GM21786 (cell line): ENCODE measurements around the gene PSORS1C2.

Source experiments
- ATAC-seq: cut with Tn5 transposase; IDR thresholded peaks from one replicate; pipeline ENCODE4 v1.9.1; 2021; ENCODE audit not compliant: unreplicated experiment

Gene PSORS1C2

DNA sequence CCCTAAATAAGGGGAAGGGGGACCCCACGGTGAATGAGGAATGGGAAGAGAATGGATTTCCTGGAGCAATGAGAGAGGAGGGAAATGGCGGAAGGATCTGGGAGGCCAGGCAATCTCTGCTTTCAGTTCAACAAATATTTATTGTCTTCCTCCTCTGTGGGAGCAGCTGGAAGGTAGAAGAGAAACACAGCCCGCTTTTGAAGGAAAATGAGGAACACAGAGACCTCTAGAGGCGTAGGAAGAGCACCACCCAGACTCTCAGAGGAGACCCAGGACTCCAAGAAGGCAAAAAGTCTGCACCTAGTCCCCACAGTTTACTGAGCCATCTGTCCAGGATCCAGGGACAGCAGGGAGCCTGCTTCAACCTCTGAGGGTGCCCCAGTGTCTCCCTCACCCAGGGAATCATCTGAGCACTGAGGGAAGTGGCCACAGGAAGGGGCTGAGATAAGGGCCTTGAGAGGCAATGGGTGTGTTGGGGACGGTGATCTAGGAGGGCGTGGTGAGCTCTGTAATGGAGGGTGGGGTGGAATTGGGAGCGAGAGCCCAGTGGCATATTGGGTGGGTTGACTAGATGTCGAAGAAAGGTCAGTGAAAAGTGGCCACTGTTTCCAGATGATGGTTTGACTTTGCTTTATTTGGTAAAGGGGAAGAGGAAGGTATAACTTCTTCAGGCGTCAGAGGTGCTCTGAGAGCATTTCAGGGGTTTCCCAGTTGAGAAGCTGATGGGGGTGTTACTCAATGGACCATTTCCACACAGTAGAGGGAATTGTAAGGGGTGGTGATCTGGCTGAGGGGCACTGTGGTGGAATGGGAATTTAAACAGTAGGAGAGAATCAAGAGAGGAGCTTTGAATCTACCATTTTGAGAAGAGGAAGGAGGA lies 23.7 kb downstream of the PSORS1C2 start:
- no peak for ATAC-seq

DNA sequence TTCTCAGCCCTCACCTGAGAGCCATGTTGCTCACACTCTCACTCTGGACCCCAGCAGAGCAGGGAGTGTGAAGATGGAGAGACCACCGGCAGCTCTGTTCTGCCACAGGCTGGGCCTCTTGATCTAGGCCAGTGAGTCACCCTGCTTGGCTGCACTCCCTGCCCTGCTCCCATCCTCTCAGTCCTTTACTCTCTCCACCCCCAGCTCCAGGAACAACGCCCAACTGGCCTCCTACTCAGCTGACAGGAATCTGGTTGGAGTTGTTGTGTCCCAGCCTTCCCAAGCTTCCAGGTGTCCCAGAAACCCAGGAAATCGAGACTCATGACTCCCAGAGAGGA lies 24.4 kb downstream of the PSORS1C2 start, which contains the start of gene PSORS1C1:
Gene PSORS1C1, plus strand, starts transcription at position 260 of the 338 bp plus-strand sequence. CDS start 14,833 bp downstream, outside the sequence.
- ATAC-seq = no peak

GRCh38 chr6:31113861-31114540 lies 24.9 kb downstream of the PSORS1C2 start:
- no peak for ATAC-seq

DNA sequence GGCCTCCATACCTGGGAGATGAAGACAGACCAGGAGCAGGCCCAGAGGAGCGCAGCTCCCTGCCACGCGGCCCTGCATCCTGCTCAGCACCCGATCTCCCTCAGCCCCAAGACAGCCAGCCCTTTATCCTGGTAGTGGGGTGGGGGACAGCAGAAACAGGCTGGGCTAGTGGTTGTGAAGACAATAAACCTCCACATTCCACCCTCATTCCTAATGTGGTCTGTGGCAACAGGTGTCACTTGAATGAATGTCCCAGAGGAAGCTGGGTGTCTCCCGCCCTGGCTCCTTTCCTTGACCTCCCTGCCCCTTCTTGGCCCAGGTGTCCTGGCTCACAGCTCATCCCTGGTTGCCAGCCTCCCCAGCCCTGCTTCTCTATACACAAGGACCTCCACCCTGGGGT lies 26.4 kb downstream of the PSORS1C2 start, which contains the start of gene C6orf15:
Gene C6orf15, minus strand, starts transcription at position 98 of the 400 bp plus-strand sequence. Its CDS starts 20 bp downstream, at position 78.
- no peak for ATAC-seq

GRCh38 chr6:31111712-31112111 lies 27.2 kb downstream of the PSORS1C2 start:
- no peak for ATAC-seq

DNA sequence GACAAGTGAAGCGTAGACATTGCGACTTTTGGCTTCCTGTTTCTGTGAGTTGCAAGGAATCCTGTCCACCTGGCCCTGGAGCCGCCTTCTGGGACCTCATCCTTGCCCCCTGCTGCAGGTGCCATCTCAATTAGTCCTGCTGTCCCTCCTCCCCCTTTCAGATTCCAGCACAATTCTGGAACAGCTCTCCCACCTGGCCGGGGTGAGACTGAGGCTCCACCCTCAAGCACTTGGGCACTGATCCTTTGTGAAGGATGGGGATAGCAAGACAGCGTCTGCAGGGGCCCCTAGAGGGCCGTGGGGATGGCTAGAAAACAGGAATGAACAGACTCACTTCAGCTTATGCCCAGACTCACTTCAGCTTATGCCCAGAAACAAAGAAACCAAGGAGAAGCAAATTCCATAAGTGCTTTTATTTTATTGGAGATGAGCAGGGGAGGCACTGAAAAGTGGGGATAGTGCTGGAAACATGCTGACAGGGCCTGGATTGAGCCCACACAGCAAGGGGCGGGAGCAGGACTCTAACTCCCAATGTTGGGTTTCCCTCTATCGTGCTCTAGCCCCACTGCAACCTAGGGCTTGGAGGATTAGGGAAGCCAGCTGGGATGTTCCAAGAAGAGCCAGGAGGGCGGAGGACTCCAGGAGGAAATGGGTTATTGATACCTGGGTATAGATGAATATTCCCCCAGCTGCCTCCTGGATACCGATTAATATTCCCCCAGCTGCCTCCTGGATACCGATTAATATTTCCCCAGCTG lies 27.9 kb downstream of the PSORS1C2 start:
- ATAC-seq = no peak

DNA sequence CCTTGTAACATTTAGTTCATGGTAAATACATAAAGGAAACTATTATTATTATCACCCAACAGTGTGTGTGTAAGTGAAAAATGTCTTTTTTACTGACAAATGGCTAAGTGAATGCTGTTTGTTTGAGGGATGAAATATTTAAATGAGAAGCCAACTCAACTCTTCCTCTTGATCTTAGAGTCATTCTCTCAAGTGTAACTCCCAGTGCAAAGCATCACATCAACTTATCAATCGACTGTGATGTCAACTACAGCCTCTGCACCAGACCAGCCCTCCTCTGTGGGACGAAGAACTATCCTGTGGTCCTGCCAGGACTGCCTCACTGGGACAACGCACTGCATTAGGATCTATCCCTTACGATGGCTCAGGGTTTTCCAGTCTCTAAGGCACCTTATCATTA lies 31.8 kb downstream of the PSORS1C2 start:
- no peak for ATAC-seq

DNA sequence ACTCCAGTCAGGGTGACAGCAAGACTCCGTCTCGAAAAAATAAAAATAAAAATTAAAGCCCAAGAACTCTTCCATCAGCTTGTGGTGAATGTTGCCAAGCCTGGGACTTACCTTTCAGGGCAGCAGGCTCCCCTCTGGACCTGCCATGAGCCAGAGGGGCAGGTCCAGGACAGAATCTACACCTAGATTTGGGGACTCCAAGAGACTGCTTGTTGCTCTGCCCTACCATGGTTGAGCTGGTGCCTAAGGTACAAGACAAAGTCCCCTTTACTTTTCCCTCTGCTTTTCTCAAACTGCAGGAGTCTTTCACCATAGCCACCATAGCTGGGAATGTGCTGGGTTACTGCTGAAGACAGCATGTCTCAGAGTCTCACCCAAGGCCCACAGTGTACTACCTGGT lies 35.7 kb downstream of the PSORS1C2 start:
- ATAC-seq = no peak

- no peak for ATAC-seq
Measured at GRCh38 chr6:31098449-31098938, 40.4 kb downstream of the PSORS1C2 start.

DNA sequence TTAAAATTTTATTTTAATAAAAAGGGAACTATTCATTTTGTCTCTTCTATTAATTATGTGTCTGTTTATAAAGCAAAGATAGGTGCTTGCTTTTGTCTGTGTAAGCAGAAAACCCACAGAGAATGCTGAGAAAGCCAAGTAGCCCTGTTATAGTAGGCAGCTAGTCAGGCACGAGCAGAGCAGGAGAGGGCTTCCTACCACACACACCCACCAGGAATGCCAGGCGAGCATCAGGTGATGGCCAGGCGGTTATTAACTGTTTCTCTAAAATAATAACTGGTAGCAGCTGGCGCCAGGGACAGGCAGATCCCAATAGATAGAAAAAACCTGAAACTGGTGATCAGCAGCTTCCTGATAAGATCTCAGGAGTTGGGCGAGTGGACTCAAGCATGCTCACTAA lies 42.2 kb downstream of the PSORS1C2 start:
- no peak for ATAC-seq

DNA sequence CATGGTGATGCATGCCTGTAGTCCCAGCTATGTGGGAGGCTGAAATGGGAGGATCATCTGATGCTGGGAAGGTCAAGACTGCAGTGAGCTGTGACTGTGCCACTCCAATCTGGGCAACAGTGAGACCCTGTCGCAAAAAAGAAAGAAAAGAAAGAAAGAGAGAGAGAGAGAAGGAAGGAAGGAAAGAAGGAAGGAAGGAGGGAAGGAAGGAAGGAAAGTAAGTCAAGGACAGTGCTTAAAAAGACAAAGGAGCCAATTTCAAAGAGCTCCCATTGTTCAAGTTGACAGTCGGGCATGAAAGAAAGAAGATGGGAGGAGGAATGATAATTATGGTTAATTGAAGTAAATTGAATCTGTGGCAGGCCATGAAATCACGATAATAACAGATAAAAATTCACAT lies 42.7 kb downstream of the PSORS1C2 start:
- no peak for ATAC-seq

GRCh38 chr6:31094389-31094881 lies 44.4 kb downstream of the PSORS1C2 start:
- no peak for ATAC-seq

DNA sequence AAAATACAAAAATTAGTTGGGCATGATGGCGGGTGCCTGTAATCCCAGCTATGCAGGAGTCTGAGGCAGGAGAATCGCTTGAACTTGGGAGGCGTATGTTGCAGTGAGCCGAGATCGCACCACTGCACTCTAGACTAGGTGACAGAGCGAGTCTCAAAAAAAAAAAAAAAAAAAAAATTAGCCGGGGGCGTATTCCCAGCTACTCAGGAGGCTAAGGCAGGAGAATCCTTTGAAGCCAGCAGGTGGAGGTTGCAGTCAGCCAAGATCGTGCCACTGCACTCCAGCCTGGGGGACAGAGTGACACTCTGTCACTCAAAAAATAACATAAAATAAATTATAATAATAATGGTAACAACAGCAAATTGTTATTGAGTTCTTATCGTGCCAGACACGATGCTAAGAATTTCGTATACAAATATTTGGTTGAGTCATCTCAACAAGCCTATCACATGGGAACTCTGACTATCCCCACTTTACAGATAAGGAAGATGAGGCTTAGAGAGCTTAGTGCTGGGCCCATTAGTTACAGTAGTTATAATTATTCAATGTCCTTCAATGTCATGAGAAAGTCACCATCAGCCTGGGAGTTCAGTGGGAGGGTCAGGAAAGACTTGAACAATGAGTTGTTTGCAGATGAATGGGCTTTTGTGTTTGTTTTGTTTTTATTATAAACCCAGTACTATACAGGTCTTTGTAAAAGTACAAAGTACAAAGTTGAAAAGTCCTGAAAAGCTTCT lies 45.9 kb downstream of the PSORS1C2 start:
- ATAC-seq = no peak

- no peak for ATAC-seq
Measured at GRCh38 chr6:31092238-31092637, 46.6 kb downstream of the PSORS1C2 start.

DNA sequence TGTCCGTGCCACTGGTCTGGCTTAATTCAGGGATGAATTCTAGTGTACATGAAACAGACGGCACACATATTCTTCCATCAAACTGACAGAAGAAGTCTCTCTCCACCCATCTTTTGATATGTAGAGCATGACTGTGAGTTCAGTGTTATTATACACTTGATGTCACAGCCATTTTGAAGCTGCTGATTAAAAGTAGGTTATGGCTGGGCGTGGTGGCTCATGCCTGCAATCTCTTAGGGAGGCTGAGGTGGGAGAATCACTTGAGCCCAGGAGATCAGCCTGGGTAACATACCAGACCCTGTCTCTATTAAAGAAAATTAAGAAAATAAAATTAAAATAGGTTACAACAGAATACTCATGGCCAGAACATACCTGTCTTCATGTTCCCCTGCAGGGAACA lies 47.2 kb downstream of the PSORS1C2 start:
- ATAC-seq = no peak

GRCh38 chr6:31090973-31091364 lies 47.9 kb downstream of the PSORS1C2 start:
- ATAC-seq = no peak

DNA sequence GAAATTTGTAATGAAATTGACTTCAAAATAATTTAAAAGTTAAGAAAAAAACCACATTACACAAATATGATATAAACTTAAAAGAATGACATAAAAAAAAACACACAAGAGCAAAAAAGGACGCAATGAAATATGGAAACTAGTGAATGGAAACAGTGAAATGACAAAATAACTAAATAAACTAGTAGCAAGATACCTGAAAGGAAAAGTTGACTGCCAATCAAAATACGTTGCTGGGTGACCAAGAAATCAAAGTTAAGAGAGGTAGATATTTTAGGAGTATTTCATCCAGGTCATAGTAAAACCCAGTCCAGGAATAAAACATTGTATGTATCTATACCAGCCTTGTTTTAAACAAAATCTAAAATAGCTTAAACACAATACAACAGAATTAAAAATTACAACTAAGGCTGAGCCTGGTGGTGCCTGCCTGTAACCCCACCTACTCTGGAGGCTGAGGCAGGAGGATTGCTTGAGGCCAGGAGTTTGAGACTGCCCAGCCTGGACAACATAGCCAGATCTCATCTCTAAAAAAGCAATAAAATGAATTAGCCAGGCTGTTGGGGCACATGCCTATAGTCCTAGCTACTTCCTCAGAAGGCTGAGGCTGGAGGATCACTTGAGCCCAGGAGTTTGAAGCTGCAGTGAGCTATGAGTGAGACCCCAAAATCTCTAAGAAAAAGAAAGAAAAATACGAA lies 48.4 kb downstream of the PSORS1C2 start:
- ATAC-seq = no peak
